ENCODE results near the gene AKR7A2. TPM values are rescaled to one million over a fixed set of nuclear protein-coding genes. Genes with fewer than 3 reads are reported as not detected.
"Not testable (repeated sequence)": the region's sequence is repeated elsewhere in the genome, so short reads cannot be mapped to it uniquely, and the experiment has no call there.

The AKR7A2 gene
- total RNA-seq, 4 donors from 2014 or later = 57.7 to 93.4 (median 70.3) TPM

GRCh38 chr1:19257178-19257914, 54.6 kb downstream of the AKR7A2 start:
- peaks cover 13 to 33% (median 16%) of the 10 kb centered on the region in 3 donors for H3K4me1 ChIP-seq
- intact Hi-C loops (cut with DNase I) = loop anchor here (10.0 kb wide), 1 partner anchor 397 kb away; no protein-coding TSS in a partner anchor
- no peaks in the 10 kb centered on the region for H3K9me3 ChIP-seq
- no peak overlapping the region for H3K4me3 ChIP-seq
- no peaks in the 10 kb centered on the region for H3K27me3 ChIP-seq
- TF ChIP-seq POLR2A (IDR thresholded peaks at IDR 0.05) = no peak
- TF ChIP-seq, protein P1, sequence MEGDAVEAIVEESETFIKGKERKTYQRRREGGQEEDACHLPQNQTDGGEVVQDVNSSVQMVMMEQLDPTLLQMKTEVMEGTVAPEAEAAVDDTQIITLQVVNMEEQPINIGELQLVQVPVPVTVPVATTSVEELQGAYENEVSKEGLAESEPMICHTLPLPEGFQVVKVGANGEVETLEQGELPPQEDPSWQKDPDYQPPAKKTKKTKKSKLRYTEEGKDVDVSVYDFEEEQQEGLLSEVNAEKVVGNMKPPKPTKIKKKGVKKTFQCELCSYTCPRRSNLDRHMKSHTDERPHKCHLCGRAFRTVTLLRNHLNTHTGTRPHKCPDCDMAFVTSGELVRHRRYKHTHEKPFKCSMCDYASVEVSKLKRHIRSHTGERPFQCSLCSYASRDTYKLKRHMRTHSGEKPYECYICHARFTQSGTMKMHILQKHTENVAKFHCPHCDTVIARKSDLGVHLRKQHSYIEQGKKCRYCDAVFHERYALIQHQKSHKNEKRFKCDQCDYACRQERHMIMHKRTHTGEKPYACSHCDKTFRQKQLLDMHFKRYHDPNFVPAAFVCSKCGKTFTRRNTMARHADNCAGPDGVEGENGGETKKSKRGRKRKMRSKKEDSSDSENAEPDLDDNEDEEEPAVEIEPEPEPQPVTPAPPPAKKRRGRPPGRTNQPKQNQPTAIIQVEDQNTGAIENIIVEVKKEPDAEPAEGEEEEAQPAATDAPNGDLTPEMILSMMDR (IDR thresholded peaks at IDR 0.05) = no peak
- 55 to 66% methylated on average over 7 to 8 of the region's 15 CpGs for WGBS, 2 donors
- H3K27ac ChIP-seq = no peak overlapping the region
- peaks cover 16 to 59% (median 22%) of the 10 kb centered on the region in 3 donors for H3K36me3 ChIP-seq
- no peak for DNase-seq

- H3K4me1 ChIP-seq = peaks cover 17 to 39% (median 18%) of the 10 kb centered on the region in 3 donors
- H3K27me3 ChIP-seq, DNase-seq, H3K9me3 ChIP-seq, H3K4me3 ChIP-seq, H3K27ac ChIP-seq: not testable (repeated sequence)
- intact Hi-C loops (cut with DNase I) = loop anchor here (10.0 kb wide), 1 partner anchor 398 kb away; no protein-coding TSS in a partner anchor
- H3K36me3 ChIP-seq = peaks cover 16 to 59% (median 22%) of the 10 kb centered on the region in 3 donors
- 93 to 95% methylated on average over 3 to 5 of the region's 5 CpGs for WGBS, 2 donors
Measured at GRCh38 chr1:19256301-19256700, 55.6 kb downstream of the AKR7A2 start.

DNA sequence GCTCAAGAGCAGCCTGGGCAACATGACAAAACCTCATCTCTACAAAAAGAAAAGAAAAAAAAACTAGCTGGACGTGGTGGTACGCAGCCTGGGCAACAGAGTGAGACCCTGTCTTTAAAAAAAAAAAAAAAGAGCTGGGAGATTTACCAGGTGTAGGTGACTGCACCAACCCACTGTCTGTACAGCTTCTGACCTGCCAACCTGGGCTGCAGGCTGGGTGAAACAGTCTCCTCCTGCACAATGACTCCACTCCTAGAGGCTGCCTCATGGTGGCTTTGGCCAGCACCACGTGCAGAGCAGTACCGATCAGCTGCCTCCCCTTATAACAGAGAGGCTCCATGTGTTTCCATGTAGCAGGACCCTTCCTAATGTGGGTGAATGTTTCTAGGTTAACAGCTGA, 56.7 kb downstream of the AKR7A2 start:
- H3K9me3 ChIP-seq = no peaks in the 10 kb centered on the region
- 79 to 82% methylated on average over 2 to 4 of the region's 4 CpGs for WGBS, 2 donors
- TF ChIP-seq, protein P1 (IDR thresholded peaks at IDR 0.05) = no peak
- no peak for TF ChIP-seq POLR2A (IDR thresholded peaks at IDR 0.05)

GRCh38 chr1:19254416-19254815, 57.5 kb downstream of the AKR7A2 start:
- peaks cover 11 to 47% (median 22%) of the 10 kb centered on the region in 3 donors for H3K36me3 ChIP-seq

More for the DNA sequence above, 56.7 kb downstream of the AKR7A2 start:
- intact Hi-C loops (cut with DNase I) = loop anchor here (10.0 kb wide), 1 partner anchor 400 kb away; no protein-coding TSS in a partner anchor
- no peak overlapping the region for H3K27ac ChIP-seq
- peaks cover 17 to 40% (median 24%) of the 10 kb centered on the region in 3 donors for H3K4me1 ChIP-seq
- DNase-seq = no peak
- H3K36me3 ChIP-seq = peaks cover 16 to 56% (median 22%) of the 10 kb centered on the region in 3 donors
- no peaks in the 10 kb centered on the region for H3K27me3 ChIP-seq
- no peak overlapping the region for H3K4me3 ChIP-seq

More at GRCh38 chr1:19254416-19254815, 57.5 kb downstream of the AKR7A2 start:
- Histone ChIP-seq H3K27me3 (no peaks in the 10 kb centered on the region), H3K27ac (no peak overlapping the region), H3K4me1 (peaks cover 17 to 45% (median 26%) of the 10 kb centered on the region in 3 donors), H3K9me3 (no peaks in the 10 kb centered on the region), H3K4me3 (no peak overlapping the region)
- intact Hi-C loops (cut with DNase I) = loop anchor here (10.0 kb wide), 1 partner anchor 400 kb away; no protein-coding TSS in a partner anchor
- no peak for DNase-seq
- TF ChIP-seq, protein P1 (IDR thresholded peaks at IDR 0.05) = no peak
- no peak for TF ChIP-seq POLR2A (IDR thresholded peaks at IDR 0.05)

Small RNA genes lying within 50 kb of the gene (small RNA-seq; reads per million reads assigned to genes)
- 0 to 0.60 (median 0) reads per million in 4 donors for gene RNU6-1099P

Other genes with a start within 250 kb of the AKR7A2 start
- 100 to 1,000 TPM in 1 of 4 donors, 10 to 100 TPM in 3; 52.4 to 121 (median 88.3) TPM for gene UBR4, start 101.9 kb downstream of the AKR7A2 start, total RNA-seq
- 10 to 100 TPM; 18.7 to 38.0 (median 34.7) TPM for gene EMC1, start 60.6 kb downstream of the AKR7A2 start, total RNA-seq
- gene MRTO4, start 60.3 kb downstream of the AKR7A2 start, total RNA-seq = 10 to 100 TPM; 25.4 to 48.3 (median 34.2) TPM
- gene AKR7A3, start 23.4 kb downstream of the AKR7A2 start, total RNA-seq = 1 to 10 TPM in 3 of 4 donors, under 1 TPM in 1; 0.50 to 2.4 (median 2.0) TPM
- 10 to 100 TPM in 2 of 4 donors, 1 to 10 TPM in 2; 6.8 to 14.3 (median 10.3) TPM for gene SLC66A1, start 182 bp upstream of the AKR7A2 start, total RNA-seq
- 100 to 1,000 TPM in 3 of 4 donors, 10 to 100 TPM in 1; 89.4 to 146 (median 126) TPM for gene CAPZB, start 173.4 kb upstream of the AKR7A2 start, total RNA-seq